D721Med (cell line): ENCODE results near the gene DLST.

Experiments
- DNase-seq: peaks from one replicate; pipeline ENCODE4 v3.0.0; 2011; ENCODE audit warnings: low spot score; ENCODE audit not compliant: insufficient read length
- FAIRE-seq: peaks from 2 replicates; lab custom pipeline; 2011; peaks lifted over from hg19 to GRCh38; lab: Jason Lieb, UNC
- CTCF ChIP-seq: IDR thresholded peaks from 2 replicates; pipeline ENCODE4 v1.5.1; 2012; ENCODE audit warnings: mild to moderate bottlenecking, control low read depth; ENCODE audit not compliant: insufficient read depth; ENCODE audit errors: missing control alignments

The DLST gene

GRCh38 chr14:74897642-74898041, 15.9 kb downstream of the DLST start:
- DNase-seq: no peak
- no peak for FAIRE-seq
- TF ChIP-seq CTCF: no peak

- no peak for FAIRE-seq
- TF ChIP-seq CTCF: no peak
- no peak for DNase-seq
Observed at GRCh38 chr14:74898083-74898482, 16.4 kb downstream of the DLST start.

- no peak for FAIRE-seq
- no peak for TF ChIP-seq CTCF
- DNase-seq: no peak
Observed at GRCh38 chr14:74898694-74899093, 17.0 kb downstream of the DLST start.

GRCh38 chr14:74902941-74903705, 21.4 kb downstream of the DLST start:
- no peak for DNase-seq
- TF ChIP-seq CTCF: no peak
- FAIRE-seq: no peak

GRCh38 chr14:74904635-74905503, 23.2 kb downstream of the DLST start:
- TF ChIP-seq CTCF: no peak
- FAIRE-seq: no peak
- DNase-seq: no peak

GRCh38 chr14:74905595-74906142, 24.0 kb downstream of the DLST start:
- FAIRE-seq: no peak
- TF ChIP-seq CTCF: peak; percentile 85
- peak; percentile 80 for DNase-seq
